Fibroblast of the aortic adventitia (primary cell): ENCODE data around the gene PTGR3. TPM values are rescaled to one million over a fixed set of nuclear protein-coding genes. Genes with fewer than 3 reads are reported as not detected.
A peak's percentile ranks its signal among the peaks of the same experiment; 100 is the strongest.

Experiments used
- DNase-seq: peaks from one replicate; pipeline ENCODE4 v3.0.0-alpha.2; 2010; ENCODE audit warnings: low read depth
- H3K4me3 ChIP-seq: 2 replicates; pipeline ENCODE4 v1.5.1; 2011; ENCODE audit warnings: low read depth, mild to moderate bottlenecking, control low read depth, low read length, moderate library complexity
- CTCF ChIP-seq: IDR thresholded peaks from 2 replicates; pipeline ENCODE4 v1.5.1; 2011; ENCODE audit warnings: mild to moderate bottlenecking, low read length, control low read depth, inconsistent platforms; ENCODE audit not compliant: insufficient read depth
- total RNA-seq: library from RNA; depleted of rRNA; stranded (reverse); fragments of >200 nt; gene quantifications from 2 replicates; pipeline ENCODE4 v1.2.3, GENCODE V29; 2012; ENCODE audit warnings: low replicate concordance

The PTGR3 gene
- total RNA-seq, 1 donor = 14.2 TPM

DNA sequence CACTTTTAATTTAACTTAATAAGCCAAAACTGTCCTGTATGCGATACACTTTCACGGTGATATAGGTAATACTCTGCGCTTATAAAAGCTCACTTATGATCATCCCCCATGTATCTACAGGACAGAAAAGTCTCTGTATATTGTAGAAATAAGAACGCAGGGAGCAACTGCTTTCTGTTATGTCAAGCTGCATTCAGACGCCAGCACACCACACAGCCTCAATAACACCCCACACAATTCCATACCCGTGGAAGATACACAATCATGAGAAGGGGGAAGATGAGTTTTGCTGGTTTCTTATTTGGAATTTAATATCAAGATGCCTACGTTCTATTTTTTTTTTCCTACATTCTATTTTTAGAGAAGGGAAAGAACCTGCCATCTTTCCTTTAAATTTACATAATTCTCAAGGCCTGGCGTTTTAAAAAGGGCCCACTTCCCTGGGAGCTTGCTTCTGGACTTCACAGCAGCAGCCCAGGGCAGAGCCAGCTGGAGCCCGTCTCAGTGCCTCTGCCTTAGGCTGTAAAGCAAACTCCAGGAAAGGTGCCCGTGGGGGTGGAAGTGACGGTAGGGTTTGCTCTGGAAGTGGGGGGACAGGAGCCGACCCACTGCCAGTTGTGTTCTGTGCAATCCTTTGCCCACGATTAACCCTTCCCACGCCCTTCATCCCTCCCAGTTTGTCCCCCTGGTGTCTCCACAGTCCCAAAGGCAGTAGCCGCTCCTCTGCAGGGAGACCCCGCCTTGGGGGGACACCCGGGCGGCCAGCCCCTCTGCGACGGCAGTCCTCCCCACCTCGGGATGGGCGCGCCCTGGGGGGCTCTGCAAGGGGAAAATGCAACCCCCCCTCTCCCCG lies 5.3 kb downstream of the PTGR3 start:
- peak overlapping the region; percentile 52 for H3K4me3 ChIP-seq
- peak; percentile 55 for DNase-seq
- no peak for TF ChIP-seq CTCF

DNA sequence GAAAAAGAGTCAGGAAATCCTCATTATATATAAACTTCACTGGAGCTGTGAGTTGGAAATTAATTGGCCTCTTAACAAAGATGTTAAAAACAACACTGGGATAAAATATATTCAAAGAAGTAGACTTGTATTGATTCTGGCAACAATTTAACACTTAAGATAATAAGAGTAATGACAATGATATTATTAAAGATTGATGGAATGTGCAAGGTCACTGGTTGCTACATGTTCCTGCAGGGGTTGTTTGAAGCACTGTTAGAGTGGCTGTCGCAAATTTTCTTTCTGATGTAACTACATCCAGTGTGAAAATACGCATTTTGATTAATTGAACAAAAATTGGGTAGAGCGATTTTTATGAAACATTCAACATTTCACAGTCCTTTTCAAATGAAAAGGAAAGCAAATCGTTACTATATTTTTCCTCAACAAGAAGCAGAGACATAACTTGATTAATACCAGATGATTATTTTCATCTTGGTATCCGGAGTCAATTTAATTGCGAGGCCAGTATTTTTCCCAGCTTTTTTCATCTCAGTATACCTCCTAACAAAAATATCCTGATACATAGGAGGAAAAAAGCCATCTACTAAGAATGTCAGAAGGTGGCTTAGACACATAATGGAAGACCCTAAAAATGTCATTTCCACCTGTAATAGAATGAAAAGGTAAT lies 6.1 kb downstream of the PTGR3 start:
- no peak overlapping the region for H3K4me3 ChIP-seq

GRCh38 chr18:75201282-75202270 lies 7.4 kb downstream of the PTGR3 start:
- no peak for TF ChIP-seq CTCF
- no peak overlapping the region for H3K4me3 ChIP-seq
- no peak for DNase-seq

More for the DNA sequence above, 6.1 kb downstream of the PTGR3 start:
- DNase-seq = peak; percentile 20
- TF ChIP-seq CTCF = no peak

- no peak for TF ChIP-seq CTCF
- no peak overlapping the region for H3K4me3 ChIP-seq
- no peak for DNase-seq
These were observed 8.2 kb downstream of the PTGR3 start for GRCh38 chr18:75200605-75201280.

DNA sequence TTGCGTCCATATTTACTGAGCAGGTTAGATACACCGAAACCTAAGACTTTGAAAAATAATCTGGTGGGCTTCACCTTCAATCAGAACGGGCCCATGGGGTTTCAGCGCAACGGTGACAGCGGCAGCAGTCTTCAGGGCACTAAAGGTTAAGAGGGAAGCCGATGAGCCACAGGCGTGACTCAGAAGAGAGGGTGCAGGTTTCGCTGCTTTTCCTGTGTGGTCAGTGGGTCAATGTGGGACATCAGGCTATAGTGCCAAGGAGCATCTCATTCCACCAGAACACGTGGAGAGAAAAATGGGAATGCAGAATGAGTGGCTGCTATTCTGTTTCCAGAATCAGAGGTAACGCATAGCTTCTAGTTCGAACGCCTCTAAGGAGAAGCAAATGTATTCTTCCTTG lies 8.9 kb downstream of the PTGR3 start:
- no peak overlapping the region for H3K4me3 ChIP-seq
- TF ChIP-seq CTCF = no peak
- DNase-seq = no peak

DNA sequence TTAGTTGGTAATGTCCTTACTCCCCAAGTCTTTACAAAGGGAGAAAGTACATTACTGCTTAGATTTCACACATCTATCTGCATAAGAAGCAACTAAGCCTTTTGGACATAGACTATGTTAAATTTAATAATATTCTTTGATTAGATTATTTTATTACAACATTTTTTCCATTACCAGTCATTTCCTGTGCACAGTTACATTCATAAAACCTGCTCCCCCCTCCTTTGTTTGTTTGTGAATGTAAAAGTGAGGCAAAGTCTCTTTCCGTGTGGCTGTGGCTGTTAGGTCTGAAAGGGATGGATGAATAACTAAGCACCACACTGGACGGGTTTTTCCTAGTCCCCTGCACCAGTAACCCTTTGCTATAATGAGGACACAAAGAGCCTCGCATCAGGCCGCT lies 9.6 kb downstream of the PTGR3 start:
- H3K4me3 ChIP-seq = no peak overlapping the region
- TF ChIP-seq CTCF = no peak
- no peak for DNase-seq
